Thyroid gland (tissue), 4 donors: Measurements from ENCODE around the gene KCNE1.

ENCODE experiments used
- POLR2A ChIP-seq, 2 donors: fragments of 450-650 bp; IDR thresholded peaks; one replicate each; pipeline ENCODE4 v1.6.1; 2017; ENCODE audit warnings: antibody characterized with exemption in 2 of 2, mild to moderate bottlenecking in 2 of 2, moderate library complexity in 1 of 2
- TF ChIP-seq, protein P1 (sequence below), 6 experiments: fragments of 200-600 bp in 3 of 6; fragments of 450-650 bp in 3 of 6; sonication (generic) in 3 of 6; IDR thresholded peaks; one replicate each; pipeline ENCODE4 v1.5.1; 2016 to 2019; ENCODE audit warnings: antibody characterized with exemption in 6 of 6, mild to moderate bottlenecking in 2 of 6, inconsistent platforms in 1 of 6, moderate library complexity in 1 of 6

DNA sequence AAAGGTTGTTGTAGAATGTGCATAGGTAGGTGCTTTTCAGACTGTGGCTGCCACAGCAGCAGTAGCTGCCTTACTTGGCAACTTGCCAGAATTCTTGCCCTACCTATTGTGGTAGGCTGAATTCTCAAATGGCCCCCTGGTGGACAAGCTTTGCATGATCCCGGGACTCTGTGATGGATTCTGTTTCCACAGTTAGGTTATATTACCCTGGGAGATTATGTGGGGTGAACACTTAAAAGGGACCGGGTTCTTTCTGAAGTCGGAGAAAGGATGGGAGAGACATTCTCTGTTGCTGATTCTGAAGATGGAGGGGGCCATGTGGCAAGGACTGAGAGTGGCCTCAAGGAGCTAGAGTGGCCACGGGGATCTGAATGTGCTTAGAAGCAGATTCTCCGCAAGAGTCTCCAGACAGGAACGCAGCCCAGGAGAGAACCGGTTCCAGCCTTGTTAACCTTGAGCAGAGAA lies 32.1 kb upstream of the KCNE1 start:
- TF ChIP-seq, protein P1, sequence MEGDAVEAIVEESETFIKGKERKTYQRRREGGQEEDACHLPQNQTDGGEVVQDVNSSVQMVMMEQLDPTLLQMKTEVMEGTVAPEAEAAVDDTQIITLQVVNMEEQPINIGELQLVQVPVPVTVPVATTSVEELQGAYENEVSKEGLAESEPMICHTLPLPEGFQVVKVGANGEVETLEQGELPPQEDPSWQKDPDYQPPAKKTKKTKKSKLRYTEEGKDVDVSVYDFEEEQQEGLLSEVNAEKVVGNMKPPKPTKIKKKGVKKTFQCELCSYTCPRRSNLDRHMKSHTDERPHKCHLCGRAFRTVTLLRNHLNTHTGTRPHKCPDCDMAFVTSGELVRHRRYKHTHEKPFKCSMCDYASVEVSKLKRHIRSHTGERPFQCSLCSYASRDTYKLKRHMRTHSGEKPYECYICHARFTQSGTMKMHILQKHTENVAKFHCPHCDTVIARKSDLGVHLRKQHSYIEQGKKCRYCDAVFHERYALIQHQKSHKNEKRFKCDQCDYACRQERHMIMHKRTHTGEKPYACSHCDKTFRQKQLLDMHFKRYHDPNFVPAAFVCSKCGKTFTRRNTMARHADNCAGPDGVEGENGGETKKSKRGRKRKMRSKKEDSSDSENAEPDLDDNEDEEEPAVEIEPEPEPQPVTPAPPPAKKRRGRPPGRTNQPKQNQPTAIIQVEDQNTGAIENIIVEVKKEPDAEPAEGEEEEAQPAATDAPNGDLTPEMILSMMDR (IDR thresholded peaks at IDR 0.05), result peak; percentile 19 to 71 (median 60)
- no peak for TF ChIP-seq POLR2A (IDR thresholded peaks at IDR 0.05)
